PFSK-1 (cell line): ENCODE data around the gene FAF1.

Experiments
- FOXP2 ChIP-seq: optimal IDR thresholded peaks from 2 replicates; pipeline ENCODE3; 2011; ENCODE audit warnings: borderline replicate concordance, control low read depth, inconsistent platforms; ENCODE audit not compliant: insufficient read depth; ENCODE audit errors: extremely low read length, extremely low read depth
- POLR2AphosphoS5 ChIP-seq: IDR thresholded peaks from 2 replicates; pipeline ENCODE4 v1.6.1; 2012; ENCODE audit warnings: low read depth, mild to moderate bottlenecking, control low read depth, low read length, moderate library complexity
- SIN3A ChIP-seq: IDR thresholded peaks from 2 replicates; pipeline ENCODE4 v1.6.1; 2012; ENCODE audit warnings: mild to moderate bottlenecking, low read length, moderate library complexity, borderline replicate concordance; ENCODE audit not compliant: insufficient read depth
- TAF1 ChIP-seq: IDR thresholded peaks from 2 replicates; pipeline ENCODE4 v1.6.1; 2012; ENCODE audit warnings: low read length, control low read depth, borderline replicate concordance; ENCODE audit not compliant: insufficient read depth
- TF ChIP-seq, protein P1 (sequence below), 2 experiments: IDR thresholded peaks; 2 replicates each; pipeline versions ENCODE4 v1.6.1 to v1.8.0; 2011 to 2012; ENCODE audit warnings: low read depth in 2 of 2, low read length in 2 of 2, control low read depth in 1 of 2, inconsistent platforms in 1 of 2, mild to moderate bottlenecking in 1 of 2, moderate library complexity in 1 of 2; ENCODE audit not compliant: insufficient read depth in 1 of 2

Gene FAF1

GRCh38 chr1:50968821-50969610 lies 8.9 kb upstream of the FAF1 start:
- TF ChIP-seq SIN3A, result peak; percentile 72; the same call in 1 of the 2 replicates
- TF ChIP-seq POLR2AphosphoS5, result 0 out of 2 replicates have a peak, but pooled peaks have one; percentile 74
- TF ChIP-seq, protein P1, sequence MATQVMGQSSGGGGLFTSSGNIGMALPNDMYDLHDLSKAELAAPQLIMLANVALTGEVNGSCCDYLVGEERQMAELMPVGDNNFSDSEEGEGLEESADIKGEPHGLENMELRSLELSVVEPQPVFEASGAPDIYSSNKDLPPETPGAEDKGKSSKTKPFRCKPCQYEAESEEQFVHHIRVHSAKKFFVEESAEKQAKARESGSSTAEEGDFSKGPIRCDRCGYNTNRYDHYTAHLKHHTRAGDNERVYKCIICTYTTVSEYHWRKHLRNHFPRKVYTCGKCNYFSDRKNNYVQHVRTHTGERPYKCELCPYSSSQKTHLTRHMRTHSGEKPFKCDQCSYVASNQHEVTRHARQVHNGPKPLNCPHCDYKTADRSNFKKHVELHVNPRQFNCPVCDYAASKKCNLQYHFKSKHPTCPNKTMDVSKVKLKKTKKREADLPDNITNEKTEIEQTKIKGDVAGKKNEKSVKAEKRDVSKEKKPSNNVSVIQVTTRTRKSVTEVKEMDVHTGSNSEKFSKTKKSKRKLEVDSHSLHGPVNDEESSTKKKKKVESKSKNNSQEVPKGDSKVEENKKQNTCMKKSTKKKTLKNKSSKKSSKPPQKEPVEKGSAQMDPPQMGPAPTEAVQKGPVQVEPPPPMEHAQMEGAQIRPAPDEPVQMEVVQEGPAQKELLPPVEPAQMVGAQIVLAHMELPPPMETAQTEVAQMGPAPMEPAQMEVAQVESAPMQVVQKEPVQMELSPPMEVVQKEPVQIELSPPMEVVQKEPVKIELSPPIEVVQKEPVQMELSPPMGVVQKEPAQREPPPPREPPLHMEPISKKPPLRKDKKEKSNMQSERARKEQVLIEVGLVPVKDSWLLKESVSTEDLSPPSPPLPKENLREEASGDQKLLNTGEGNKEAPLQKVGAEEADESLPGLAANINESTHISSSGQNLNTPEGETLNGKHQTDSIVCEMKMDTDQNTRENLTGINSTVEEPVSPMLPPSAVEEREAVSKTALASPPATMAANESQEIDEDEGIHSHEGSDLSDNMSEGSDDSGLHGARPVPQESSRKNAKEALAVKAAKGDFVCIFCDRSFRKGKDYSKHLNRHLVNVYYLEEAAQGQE (IDR thresholded peaks at IDR 0.05; ENCODE audit: insufficient read depth in 1 of 2, low read depth in 2 of 2, low read length in 2 of 2), result no peak

DNA sequence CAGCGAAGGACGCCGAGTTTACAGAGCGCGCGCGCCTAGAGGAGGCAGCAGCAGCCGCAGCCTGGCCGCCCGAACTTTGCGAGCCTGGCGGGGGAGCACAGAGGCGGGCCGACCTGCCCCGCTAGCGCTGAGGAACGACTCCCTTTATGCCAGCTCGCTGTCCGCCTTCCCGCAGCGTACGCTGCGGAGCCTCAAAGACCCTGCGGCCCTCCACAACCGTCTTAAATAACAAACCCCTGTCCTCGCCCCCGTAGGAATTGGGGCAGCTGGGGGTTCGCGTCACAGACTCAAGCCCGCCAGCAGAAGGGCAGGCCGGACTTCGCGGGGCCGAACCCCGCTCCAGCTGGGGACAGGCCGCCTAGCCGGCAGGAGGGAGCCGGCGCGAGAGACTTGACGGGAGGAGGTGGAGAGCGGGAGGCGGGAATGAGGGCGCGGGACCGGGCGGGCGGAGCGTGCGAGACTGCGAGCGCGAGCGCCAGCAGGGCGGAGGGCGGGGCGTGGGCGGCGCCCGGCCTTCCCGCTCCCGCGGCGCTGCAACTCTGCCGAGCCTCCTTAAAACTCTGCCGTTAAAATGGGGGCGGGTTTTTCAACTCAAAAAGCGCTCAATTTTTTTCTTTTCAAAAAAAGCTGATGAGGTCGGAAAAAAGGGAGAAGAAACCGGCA lies 8.2 kb upstream of the FAF1 start:
- peak; percentile 56 for TF ChIP-seq POLR2AphosphoS5
- TF ChIP-seq TAF1, result no peak
- TF ChIP-seq FOXP2, result peak; percentile 28
- TF ChIP-seq SIN3A, result no peak
- TF ChIP-seq, protein P1 (IDR thresholded peaks at IDR 0.05; ENCODE audit: insufficient read depth in 1 of 2, low read depth in 2 of 2, low read length in 2 of 2), result peak in 1 of 2 experiments; percentile 5; a peak in 1 of 4 replicates

DNA sequence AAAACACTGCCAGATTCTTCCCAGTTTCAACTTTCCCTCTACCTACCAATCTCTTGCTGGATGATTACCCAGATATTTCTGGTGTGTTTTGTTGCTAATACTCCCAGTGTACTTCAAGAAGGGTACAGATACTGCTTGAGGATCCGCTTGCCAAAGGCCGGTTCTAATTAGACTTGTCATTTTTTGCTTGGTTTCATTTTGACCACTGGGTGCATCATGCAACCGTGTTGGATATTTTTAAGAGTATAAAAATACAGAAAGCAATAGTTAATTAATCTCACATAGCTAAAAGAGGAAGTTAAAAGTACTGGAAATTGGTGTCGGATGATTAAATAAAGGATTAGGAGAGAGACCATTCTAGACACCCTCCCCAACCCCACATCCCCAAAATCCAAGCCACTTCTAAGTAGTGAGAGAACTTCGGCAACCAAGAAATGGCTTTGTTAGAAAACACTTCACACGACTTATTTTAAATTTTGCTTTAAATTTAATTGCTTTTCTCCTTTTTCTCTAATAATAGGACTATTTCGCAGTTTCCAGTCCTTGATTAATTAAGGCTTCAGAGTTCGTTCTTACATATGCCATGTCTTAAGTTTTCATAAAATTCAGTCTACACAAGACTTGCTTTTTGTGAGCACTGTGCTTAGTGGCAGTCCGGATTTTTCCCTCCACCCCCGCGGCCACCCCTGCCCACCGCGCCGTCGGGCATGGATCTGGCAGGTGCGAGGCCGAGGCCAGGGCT lies 7.5 kb upstream of the FAF1 start:
- TF ChIP-seq TAF1 (no peak), POLR2AphosphoS5 (no peak), FOXP2 (no peak), SIN3A (no peak)
- TF ChIP-seq, protein P1 (IDR thresholded peaks at IDR 0.05; ENCODE audit: insufficient read depth in 1 of 2, low read depth in 2 of 2, low read length in 2 of 2), result no peak

DNA sequence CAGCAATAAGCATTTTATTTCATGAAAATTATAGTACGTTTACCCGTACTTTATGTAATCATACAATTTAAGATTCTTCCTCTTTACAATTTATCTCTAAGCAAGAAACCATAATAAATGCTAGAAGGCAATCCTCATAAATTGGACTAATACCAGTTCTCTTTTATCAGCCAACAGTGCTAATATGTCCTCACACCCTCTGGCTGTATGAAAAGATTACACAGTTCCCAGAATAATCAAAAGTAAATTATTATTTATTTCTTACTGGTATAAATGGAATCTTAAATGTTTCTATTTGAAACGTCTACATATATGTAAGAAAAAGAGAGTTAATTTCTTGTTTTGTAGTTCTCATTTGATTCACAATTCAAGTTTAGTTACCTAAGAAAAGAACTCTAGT lies 6.9 kb upstream of the FAF1 start:
- TF ChIP-seq POLR2AphosphoS5 (no peak), TAF1 (no peak), SIN3A (no peak), FOXP2 (no peak)
- TF ChIP-seq, protein P1 (IDR thresholded peaks at IDR 0.05; ENCODE audit: insufficient read depth in 1 of 2, low read depth in 2 of 2, low read length in 2 of 2), result no peak
